ENCODE results near the gene ADCY9.
"Not testable (repeated sequence)": the region's sequence is repeated elsewhere in the genome, so short reads cannot be mapped to it uniquely, and the experiment has no call there.

The ADCY9 gene

GRCh38 chr16:3979070-3979469 is 137.2 kb downstream of the ADCY9 start:
- no peak for DNase-seq (ENCODE audit: low read depth, low spot score)

DNA sequence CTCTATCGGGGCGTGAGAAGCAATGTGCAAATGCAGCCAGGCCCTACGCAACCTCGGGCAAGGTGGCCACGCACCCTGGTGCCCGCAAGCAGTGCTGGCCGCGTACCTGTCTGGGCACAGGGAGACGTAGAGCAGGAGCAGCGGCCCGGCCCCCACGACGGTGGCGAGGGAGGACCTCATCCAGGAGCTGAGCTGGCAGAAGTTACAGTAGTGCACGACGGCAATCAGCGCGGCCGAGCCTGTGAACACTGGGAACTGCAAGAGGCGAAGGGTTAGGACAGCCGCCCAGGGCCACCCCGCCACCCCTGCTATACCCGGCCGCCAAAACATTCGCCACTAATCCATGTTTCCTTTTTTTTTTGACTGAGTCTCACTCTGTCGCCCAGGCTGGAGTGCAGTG is 138.9 kb downstream of the ADCY9 start:
- no peak for DNase-seq (ENCODE audit: low read depth, low spot score)

DNA sequence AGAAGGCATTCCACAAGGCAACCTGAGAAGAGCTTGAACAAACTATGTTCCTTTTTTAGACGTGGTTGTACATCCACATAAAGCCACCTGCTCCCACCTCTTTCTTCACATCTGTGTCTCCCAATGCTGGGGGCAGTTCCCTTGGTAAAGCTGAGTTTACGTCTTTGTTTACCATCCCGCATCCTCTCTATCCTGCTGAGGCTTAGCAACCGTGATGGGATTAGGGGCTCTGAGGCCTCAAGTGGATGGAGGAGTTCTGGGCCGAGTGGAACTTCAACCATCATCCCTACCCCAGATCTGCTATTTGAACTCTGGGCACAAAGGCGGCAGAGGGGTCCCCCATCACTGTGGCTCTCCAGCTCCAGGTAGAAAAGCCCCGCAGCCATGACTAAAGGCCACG is 141.5 kb downstream of the ADCY9 start:
- DNase-seq (ENCODE audit: low read depth, low spot score) = no peak

DNA sequence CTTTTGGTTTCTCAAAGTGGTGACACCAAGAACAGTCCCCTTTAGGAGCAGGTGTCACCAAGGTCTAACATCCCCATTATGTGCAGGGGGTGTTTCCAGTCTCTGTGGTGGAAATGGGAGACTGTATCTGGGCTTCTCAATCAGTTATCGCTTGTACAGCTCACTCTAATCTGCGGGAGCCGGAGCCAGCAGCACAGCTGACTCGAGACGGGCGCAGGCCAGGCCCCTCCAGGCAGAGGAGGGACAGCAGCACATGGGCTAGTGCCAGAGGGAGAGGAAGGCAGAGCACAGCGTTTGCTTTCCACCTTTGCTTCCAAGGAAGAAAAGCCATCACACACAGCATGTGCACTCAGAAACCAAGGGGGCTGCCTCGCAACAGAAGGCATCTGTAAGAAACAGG is 144.5 kb downstream of the ADCY9 start:
- no peak for DNase-seq (ENCODE audit: low read depth, low spot score)

DNA sequence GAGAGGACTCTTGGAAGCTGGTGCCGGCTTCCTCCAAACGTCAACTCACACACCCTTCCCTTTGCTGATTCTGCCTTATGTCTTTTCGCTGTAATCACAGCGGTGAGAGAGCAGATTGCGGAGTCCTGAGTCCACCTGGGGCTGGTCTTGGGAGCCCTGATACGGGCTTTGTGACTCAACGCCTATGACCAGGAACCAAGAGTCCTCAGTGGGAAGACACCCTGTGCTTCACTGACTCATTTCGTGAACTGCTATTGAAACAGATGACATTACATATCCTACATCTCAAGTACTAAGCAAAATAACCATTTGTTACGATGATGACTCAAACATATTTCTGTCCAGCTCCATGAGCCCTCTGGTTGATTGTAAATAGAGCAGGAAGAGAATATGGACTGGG is 145.0 kb downstream of the ADCY9 start:
- peak; percentile 65 for DNase-seq (ENCODE audit: low read depth, low spot score)

DNA sequence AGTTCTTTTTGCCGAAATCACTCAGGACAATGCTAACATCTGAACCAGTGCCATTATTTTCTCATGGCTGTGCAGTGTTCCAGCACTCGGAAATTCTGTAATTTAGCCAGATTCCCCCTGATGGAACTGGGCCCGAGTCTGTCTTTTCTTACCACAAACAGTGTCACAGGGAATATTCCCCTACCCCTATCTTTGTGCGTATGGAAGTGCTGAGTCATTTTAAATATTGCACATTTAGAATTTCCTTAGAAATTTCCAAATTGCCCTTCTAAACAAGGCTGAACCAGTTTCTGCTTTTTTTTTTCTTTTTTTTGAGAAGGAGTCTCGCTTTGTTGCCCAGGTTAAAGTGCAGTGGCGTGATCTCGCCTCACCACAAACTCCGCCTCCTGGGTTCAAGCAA is 147.7 kb downstream of the ADCY9 start:
- DNase-seq (ENCODE audit: low read depth, low spot score) = no peak

DNA sequence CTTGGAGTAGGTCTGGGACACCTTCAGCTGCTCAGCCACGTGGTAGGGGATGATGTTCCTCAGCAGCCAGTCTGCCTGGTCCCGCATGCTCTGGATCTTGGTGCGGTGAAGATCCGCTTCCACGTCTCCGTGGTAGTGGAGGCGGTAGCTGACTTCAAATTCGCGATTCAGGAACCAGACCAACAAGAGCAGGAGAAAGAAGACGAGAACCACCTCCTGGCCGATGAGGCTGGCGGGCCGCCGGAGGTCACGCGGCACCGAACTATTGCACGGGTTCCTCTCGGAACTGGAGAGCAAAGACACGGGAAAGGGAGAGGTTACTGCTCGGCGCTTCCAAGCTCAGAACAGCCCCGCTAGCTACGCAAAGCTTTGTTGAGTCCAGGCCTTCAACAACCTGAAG is 149.6 kb downstream of the ADCY9 start:
- DNase-seq (ENCODE audit: low read depth, low spot score) = no peak

- DNase-seq (ENCODE audit: low read depth, low spot score) = no peak
Measured at GRCh38 chr16:3965781-3966582, 150.3 kb downstream of the ADCY9 start.

- no peak for DNase-seq (ENCODE audit: low read depth, low spot score)
Measured at GRCh38 chr16:3965306-3965705, 150.9 kb downstream of the ADCY9 start.

DNA sequence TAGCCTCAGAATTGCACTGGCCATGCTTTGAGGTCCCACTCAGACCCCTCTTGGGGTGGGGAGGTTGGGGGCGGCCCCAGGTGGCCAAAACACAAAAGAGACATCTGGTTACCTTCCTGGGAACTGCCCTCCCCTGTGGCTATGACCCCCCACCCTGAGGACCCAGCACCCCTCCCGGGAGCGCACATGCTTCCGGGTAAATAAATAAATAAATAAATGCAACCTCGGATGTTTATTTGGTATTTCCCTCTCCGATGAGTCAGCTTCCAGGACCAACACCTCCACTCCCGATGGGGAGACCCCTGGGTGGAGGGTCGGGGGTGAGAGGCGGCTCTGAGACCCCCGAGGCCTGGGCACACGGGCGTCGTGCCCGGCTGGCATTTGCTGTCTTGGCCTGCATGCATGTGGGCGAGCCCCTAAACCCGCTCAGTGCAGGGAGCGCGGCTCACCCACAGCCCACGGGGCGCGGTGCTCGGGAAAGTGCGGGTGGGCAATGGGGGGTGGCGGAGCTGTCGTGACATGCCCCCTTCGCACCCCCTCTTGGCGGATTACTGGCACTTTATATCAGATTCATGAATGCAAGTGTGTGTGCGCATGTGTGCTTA is 151.5 kb downstream of the ADCY9 start:
- no peak for DNase-seq (ENCODE audit: low read depth, low spot score)

- DNase-seq (ENCODE audit: low read depth, low spot score) = no peak
Measured at GRCh38 chr16:3963886-3964685, 152.2 kb downstream of the ADCY9 start.

- DNase-seq (ENCODE audit: low read depth, low spot score) = no peak
Measured at GRCh38 chr16:3963203-3963602, 153.0 kb downstream of the ADCY9 start.

GRCh38 chr16:3961449-3961849 is 154.8 kb downstream of the ADCY9 start:
- DNase-seq (ENCODE audit: low read depth, low spot score) = peak; percentile 75

DNA sequence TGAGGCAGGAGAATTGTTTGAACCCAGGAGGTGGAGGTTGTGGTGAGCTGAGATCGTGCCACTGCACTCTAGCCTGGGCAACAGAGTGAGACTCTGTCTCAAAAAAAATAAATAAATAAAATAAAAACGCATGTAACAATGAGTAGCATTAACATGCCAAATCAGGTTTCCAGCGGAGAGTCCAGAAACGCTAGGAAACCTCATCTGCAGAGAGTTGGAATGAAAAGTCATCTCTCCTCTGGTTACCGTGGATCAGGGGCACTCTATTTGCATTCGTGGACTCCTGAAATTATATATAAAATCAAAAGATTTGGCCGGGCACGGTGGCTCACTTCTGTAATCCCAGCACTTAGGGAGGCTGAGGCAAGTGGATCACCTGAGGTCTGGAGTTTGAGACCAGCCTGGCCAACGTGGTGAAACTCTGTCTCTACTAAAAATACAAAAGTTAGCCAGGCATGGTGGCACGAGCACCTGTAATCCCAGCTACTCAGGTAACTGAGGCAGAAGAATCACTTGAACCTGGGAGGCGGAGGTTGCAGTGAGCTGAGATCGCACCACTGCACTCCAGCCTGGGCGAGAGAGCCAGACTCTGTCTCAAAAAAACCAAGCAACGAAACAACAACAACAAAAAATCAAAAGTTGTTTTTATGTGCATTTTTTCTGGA is 156.2 kb downstream of the ADCY9 start:
- DNase-seq (ENCODE audit: low read depth, low spot score) = not testable (repeated sequence)

- DNase-seq (ENCODE audit: low read depth, low spot score) = peak; percentile 71
Measured at GRCh38 chr16:3959148-3959547, 157.1 kb downstream of the ADCY9 start.

- no peak for DNase-seq (ENCODE audit: low read depth, low spot score)
Measured at GRCh38 chr16:3957344-3957980, 158.8 kb downstream of the ADCY9 start.

DNA sequence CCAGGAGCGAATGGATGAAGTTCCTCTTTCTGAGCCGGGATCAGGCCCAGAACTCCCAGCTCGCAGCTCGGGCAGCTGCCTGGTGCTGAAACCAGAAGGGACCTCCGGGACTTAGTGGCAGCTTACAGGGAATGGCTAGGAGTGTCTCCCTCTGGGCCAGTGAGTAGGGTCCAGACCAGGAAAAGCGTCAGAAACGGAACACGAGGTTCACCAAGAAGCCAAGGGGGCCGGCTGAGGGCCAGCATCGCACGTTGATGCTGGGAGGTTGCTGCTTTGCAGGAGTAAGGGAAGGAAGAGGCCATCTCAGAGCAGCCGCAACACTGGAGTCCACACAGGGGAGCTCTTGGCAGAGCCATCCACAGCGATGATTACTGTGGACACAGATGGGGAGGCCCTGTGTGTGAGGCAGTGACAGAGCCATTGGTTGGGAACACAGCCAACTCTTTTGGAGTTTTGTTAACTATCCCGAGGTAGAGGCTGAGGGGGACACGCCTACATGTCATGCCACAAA is 161.8 kb downstream of the ADCY9 start:
- peak; percentile 52 for DNase-seq (ENCODE audit: low read depth, low spot score)

GRCh38 chr16:3953728-3954410 is 162.4 kb downstream of the ADCY9 start:
- peak; percentile 75 for DNase-seq (ENCODE audit: low read depth, low spot score)

DNA sequence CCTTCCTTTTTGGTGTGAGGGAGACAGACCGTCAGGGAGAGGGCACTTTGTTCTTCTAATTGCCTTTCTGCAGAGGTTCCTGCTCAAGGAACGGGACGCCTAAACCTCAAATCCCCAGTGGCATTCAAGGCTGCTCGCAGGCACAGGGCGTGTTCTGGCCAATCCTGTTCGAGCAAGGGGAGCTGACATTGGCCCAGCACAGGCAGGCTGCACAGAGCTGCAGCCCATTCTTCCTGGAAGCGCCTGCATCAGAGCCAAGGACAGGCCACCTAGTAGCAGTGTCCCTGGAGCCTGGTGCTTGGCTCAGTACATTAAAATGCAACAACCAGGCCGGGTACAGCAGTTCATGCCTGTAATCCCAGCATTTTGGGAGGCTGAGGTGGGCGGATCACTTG is 163.5 kb downstream of the ADCY9 start:
- peak; percentile 68 for DNase-seq (ENCODE audit: low read depth, low spot score)

GRCh38 chr16:3951861-3952736 is 164.1 kb downstream of the ADCY9 start:
- peak; percentile 57 for DNase-seq (ENCODE audit: low read depth, low spot score)

Data from astrocyte of the hippocampus (primary cell).